Loucy (cell line): ENCODE results near the gene WDPCP.
A peak's percentile ranks its signal among the peaks of the same experiment; 100 is the strongest.

ENCODE experiments used
- H2AFZ ChIP-seq: fragments of 200-600 bp; sonication (generic); 2 replicates; pipeline ENCODE4 v1.6.0; 2016; ENCODE audit warnings: antibody characterized with exemption, mild to moderate bottlenecking, low read length, moderate library complexity
- H3F3A ChIP-seq: fragments of 200-600 bp; 2 replicates; pipeline ENCODE4 v1.6.0; 2016; ENCODE audit warnings: antibody characterized with exemption, low read depth, mild to moderate bottlenecking
- H3K27me3 ChIP-seq: fragments of 200-600 bp; sonication (generic); 2 replicates; pipeline ENCODE4 v1.6.1; 2014; ENCODE audit warnings: low read length, mild to moderate bottlenecking; ENCODE audit not compliant: insufficient read depth, poor library complexity, severe bottlenecking
- H3K36me3 ChIP-seq: fragments of 200-600 bp; sonication (generic); 2 replicates; pipeline ENCODE4 v1.6.1; 2016; ENCODE audit warnings: low read length; ENCODE audit not compliant: insufficient read depth
- H3K4me1 ChIP-seq: fragments of 200-600 bp; sonication (generic); 2 replicates; pipeline ENCODE4 v1.5.1; 2014; ENCODE audit warnings: low read length, mild to moderate bottlenecking; ENCODE audit not compliant: insufficient read depth, poor library complexity, severe bottlenecking
- H3K4me2 ChIP-seq: fragments of 200-600 bp; sonication (generic); 2 replicates; pipeline ENCODE4 v1.6.0; 2014; ENCODE audit warnings: antibody characterized with exemption, low read length, low read depth, mild to moderate bottlenecking; ENCODE audit not compliant: poor library complexity, severe bottlenecking
- H3K4me3 ChIP-seq: fragments of 200-600 bp; sonication (generic); 2 replicates; pipeline ENCODE4 v1.5.1; 2014; ENCODE audit warnings: low read length, mild to moderate bottlenecking, mixed read lengths; ENCODE audit not compliant: poor library complexity, severe bottlenecking
- H3K79me2 ChIP-seq: fragments of 200-600 bp; sonication (generic); 2 replicates; pipeline ENCODE4 v1.6.1; 2014; ENCODE audit warnings: low read length; ENCODE audit not compliant: insufficient read depth
- H3K9ac ChIP-seq: fragments of 200-600 bp; sonication (generic); 2 replicates; pipeline ENCODE4 v1.6.0; 2014; ENCODE audit warnings: mild to moderate bottlenecking, low read depth, low read length, moderate library complexity; ENCODE audit not compliant: poor library complexity, severe bottlenecking
- H3K9me2 ChIP-seq: fragments of 200-600 bp; sonication (generic); replicated peaks from 2 replicates; pipeline ENCODE4 v1.6.1; 2016; ENCODE audit warnings: low read depth, low read length, mixed read lengths
- H3K9me3 ChIP-seq: fragments of 200-600 bp; sonication (generic); 2 replicates; pipeline ENCODE4 v1.6.1; 2014; ENCODE audit warnings: mild to moderate bottlenecking, antibody characterized with exemption, low read length, low read depth; ENCODE audit not compliant: insufficient read depth
- H4K20me1 ChIP-seq: fragments of 200-600 bp; sonication (generic); 2 replicates; pipeline ENCODE4 v1.6.0; 2014; ENCODE audit warnings: antibody characterized with exemption, low read length, mild to moderate bottlenecking; ENCODE audit not compliant: insufficient read depth, poor library complexity, severe bottlenecking
- CTCF ChIP-seq: fragments of 200-600 bp; sonication (generic); conservative IDR thresholded peaks from 2 replicates; pipeline ENCODE4 v1.5.1; 2014; ENCODE audit warnings: mild to moderate bottlenecking, antibody characterized with exemption, low read length
- EZH2phosphoT487 ChIP-seq: fragments of 200-600 bp; IDR thresholded peaks from 2 replicates; pipeline ENCODE4 v1.6.1; 2018; ENCODE audit warnings: antibody characterized with exemption, mild to moderate bottlenecking, moderate library complexity, borderline replicate concordance

Gene WDPCP

DNA sequence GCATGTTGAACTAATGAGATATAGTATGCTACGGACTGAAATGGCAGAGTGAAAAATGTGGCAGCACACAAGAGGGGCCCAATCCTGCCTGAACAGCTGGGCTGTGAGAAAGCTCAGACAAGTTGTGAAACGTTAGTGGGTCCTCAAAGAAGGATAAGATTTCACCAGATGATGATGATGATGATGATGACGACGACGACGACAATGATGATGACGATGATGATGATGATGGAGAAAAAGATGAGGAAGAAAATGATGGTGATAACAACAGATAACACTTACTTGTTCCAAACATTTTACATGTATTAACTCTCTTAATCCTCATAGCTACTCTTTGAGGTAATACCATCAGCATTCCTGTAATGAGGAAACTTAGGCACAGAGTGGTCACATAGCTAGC is 94.2 kb downstream of the WDPCP start:
- Histone ChIP-seq H3K4me2 (no peak overlapping the region), H4K20me1 (no peaks in the 10 kb centered on the region), H3K36me3 (peaks cover 3% of the 10 kb centered on the region; the same call in 1 of the 2 replicates), H3K4me3 (no peak overlapping the region), H3K27me3 (no peaks in the 10 kb centered on the region), H3K79me2 (no peaks in the 10 kb centered on the region), H3K9me3 (no peaks in the 10 kb centered on the region), H2AFZ (no peak overlapping the region), H3F3A (no peaks in the 10 kb centered on the region), H3K9ac (no peak overlapping the region), H3K4me1 (peaks cover 21% of the 10 kb centered on the region), H3K9me2 (no peaks in the 10 kb centered on the region)
- TF ChIP-seq EZH2phosphoT487: no peak
- TF ChIP-seq CTCF: no peak

GRCh38 chr2:63488118-63488713 is 100.1 kb downstream of the WDPCP start:
- Histone ChIP-seq H3K9ac (no peak overlapping the region), H3K9me2 (no peaks in the 10 kb centered on the region), H3K27me3 (no peaks in the 10 kb centered on the region), H3K4me1 (peaks cover 7% of the 10 kb centered on the region), H3K36me3 (peaks cover 3% of the 10 kb centered on the region; the same call in 1 of the 2 replicates), H3K4me2 (no peak overlapping the region), H3K79me2 (no peaks in the 10 kb centered on the region), H3K9me3 (no peaks in the 10 kb centered on the region), H3F3A (no peaks in the 10 kb centered on the region), H3K4me3 (no peak overlapping the region), H4K20me1 (no peaks in the 10 kb centered on the region), H2AFZ (no peak overlapping the region)
- TF ChIP-seq EZH2phosphoT487: no peak
- peak; percentile 85 for TF ChIP-seq CTCF

GRCh38 chr2:63486861-63487290 is 101.4 kb downstream of the WDPCP start:
- Histone ChIP-seq H3K4me3 (no peak overlapping the region), H4K20me1 (no peaks in the 10 kb centered on the region), H2AFZ (no peak overlapping the region), H3K4me2 (no peak overlapping the region), H3K79me2 (no peaks in the 10 kb centered on the region), H3K9me3 (no peaks in the 10 kb centered on the region), H3F3A (no peaks in the 10 kb centered on the region), H3K9ac (no peak overlapping the region), H3K9me2 (no peaks in the 10 kb centered on the region), H3K4me1 (peaks cover 7% of the 10 kb centered on the region), H3K27me3 (no peaks in the 10 kb centered on the region), H3K36me3 (peaks cover 6% of the 10 kb centered on the region; the same call in 1 of the 2 replicates)
- TF ChIP-seq EZH2phosphoT487: no peak
- peak; percentile 52 for TF ChIP-seq CTCF
